IMR-90 (cell line): ENCODE results near the gene GIPR.

Source experiments
- BHLHE40 ChIP-seq: fragments of 150-350 bp; IDR thresholded peaks from 2 replicates; pipeline ENCODE4 v1.6.1; 2016; ENCODE audit warnings: mild to moderate bottlenecking, low read depth, low read length
- CEBPB ChIP-seq: IDR thresholded peaks from 2 replicates; pipeline ENCODE4 v1.6.1; 2012; ENCODE audit warnings: low read depth, low read length, improper control_type of control experiment
- FOS ChIP-seq: fragments of 150-350 bp; IDR thresholded peaks from 2 replicates; pipeline ENCODE4 v1.6.1; 2016; ENCODE audit warnings: low read depth, low read length
- MXI1 ChIP-seq: IDR thresholded peaks from 2 replicates; pipeline ENCODE4 v1.6.1; 2012; ENCODE audit warnings: low read depth, mild to moderate bottlenecking, low read length, moderate library complexity, borderline replicate concordance
- NFE2L2 ChIP-seq: fragments of 150-350 bp; IDR thresholded peaks from 2 replicates; pipeline ENCODE4 v1.6.1; 2016; ENCODE audit warnings: low read depth, mild to moderate bottlenecking, low read length
- POLR2A ChIP-seq: IDR thresholded peaks from 2 replicates; pipeline ENCODE4 v1.6.1; 2012; ENCODE audit warnings: mild to moderate bottlenecking, low read depth, low read length
- RAD21 ChIP-seq: IDR thresholded peaks from 2 replicates; pipeline ENCODE4 v1.6.1; 2012; ENCODE audit warnings: low read length, improper control_type of control experiment
- RCOR1 ChIP-seq: IDR thresholded peaks from 2 replicates; pipeline ENCODE4 v1.6.1; 2012; ENCODE audit warnings: mild to moderate bottlenecking, low read length, improper control_type of control experiment; ENCODE audit not compliant: insufficient replicate concordance
- RFX5 ChIP-seq: IDR thresholded peaks from 2 replicates; pipeline ENCODE4 v1.8.0; 2012; ENCODE audit warnings: low read depth, mild to moderate bottlenecking, low read length, moderate library complexity
- SMC3 ChIP-seq: fragments of 150-350 bp; IDR thresholded peaks from 2 replicates; pipeline ENCODE4 v1.6.1; 2016; ENCODE audit warnings: low read depth, mild to moderate bottlenecking, antibody characterized with exemption, low read length, moderate library complexity
- TF ChIP-seq, protein P1 (sequence below): conservative IDR thresholded peaks from 2 replicates; pipeline ENCODE4 v1.5.1; 2012; ENCODE audit warnings: mild to moderate bottlenecking, low read depth, low read length, improper control_type of control experiment
- TF ChIP-seq, protein P2 (sequence below): fragments of 150-350 bp; IDR thresholded peaks from 2 replicates; pipeline ENCODE4 v1.6.1; 2017; ENCODE audit warnings: mild to moderate bottlenecking, antibody characterized with exemption, low read length, low read depth

DNA sequence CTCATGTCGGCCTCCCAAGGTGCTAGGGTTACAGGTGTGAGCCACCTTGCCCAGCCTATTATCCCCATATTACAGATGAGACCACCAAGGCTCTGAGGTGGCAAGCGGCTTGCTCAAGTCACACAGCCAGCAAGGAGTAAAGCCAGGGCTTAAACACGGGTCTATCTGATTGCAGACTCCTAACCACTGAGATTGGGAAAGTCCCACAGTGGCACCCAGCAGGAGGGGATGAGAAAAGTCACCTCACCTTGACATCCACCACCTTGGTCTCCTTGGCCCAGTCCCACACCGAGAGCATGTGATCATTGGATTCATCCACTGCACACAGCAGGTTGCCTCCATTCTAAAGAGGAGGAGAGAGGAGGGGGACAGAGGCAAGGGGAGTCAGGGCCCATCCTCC is 38.3 kb upstream of the GIPR start:
- TF ChIP-seq RAD21 (no peak), RCOR1 (no peak), CEBPB (no peak), POLR2A (no peak), SMC3 (no peak), MXI1 (no peak), FOS (no peak), BHLHE40 (no peak), NFE2L2 (no peak), RFX5 (no peak)
- TF ChIP-seq, protein P1, sequence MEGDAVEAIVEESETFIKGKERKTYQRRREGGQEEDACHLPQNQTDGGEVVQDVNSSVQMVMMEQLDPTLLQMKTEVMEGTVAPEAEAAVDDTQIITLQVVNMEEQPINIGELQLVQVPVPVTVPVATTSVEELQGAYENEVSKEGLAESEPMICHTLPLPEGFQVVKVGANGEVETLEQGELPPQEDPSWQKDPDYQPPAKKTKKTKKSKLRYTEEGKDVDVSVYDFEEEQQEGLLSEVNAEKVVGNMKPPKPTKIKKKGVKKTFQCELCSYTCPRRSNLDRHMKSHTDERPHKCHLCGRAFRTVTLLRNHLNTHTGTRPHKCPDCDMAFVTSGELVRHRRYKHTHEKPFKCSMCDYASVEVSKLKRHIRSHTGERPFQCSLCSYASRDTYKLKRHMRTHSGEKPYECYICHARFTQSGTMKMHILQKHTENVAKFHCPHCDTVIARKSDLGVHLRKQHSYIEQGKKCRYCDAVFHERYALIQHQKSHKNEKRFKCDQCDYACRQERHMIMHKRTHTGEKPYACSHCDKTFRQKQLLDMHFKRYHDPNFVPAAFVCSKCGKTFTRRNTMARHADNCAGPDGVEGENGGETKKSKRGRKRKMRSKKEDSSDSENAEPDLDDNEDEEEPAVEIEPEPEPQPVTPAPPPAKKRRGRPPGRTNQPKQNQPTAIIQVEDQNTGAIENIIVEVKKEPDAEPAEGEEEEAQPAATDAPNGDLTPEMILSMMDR, result no peak
- TF ChIP-seq, protein P2, sequence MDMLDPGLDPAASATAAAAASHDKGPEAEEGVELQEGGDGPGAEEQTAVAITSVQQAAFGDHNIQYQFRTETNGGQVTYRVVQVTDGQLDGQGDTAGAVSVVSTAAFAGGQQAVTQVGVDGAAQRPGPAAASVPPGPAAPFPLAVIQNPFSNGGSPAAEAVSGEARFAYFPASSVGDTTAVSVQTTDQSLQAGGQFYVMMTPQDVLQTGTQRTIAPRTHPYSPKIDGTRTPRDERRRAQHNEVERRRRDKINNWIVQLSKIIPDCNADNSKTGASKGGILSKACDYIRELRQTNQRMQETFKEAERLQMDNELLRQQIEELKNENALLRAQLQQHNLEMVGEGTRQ, result no peak
